ENCODE results near the gene SGIP1.

- TF ChIP-seq CTCF (conservative IDR thresholded peaks at IDR 0.05; ENCODE audit: low read depth in 2 of 2) (no peak), ETS1 (IDR thresholded peaks at IDR 0.05) (no peak), NANOG (IDR thresholded peaks at IDR 0.05; ENCODE audit: borderline replicate concordance) (no peak), EZH2phosphoT487 (IDR thresholded peaks at IDR 0.05; ENCODE audit: unreplicated experiment) (no peak), EZH2 (IDR thresholded peaks at IDR 0.05; ENCODE audit: low read depth, unreplicated experiment) (no peak), ZNF114 (CRISPR knock-in tag; IDR thresholded peaks at IDR 0.05) (no peak), POLR2AphosphoS5 (IDR thresholded peaks at IDR 0.05; ENCODE audit: low read depth) (no peak)
- TF ChIP-seq, protein P1, sequence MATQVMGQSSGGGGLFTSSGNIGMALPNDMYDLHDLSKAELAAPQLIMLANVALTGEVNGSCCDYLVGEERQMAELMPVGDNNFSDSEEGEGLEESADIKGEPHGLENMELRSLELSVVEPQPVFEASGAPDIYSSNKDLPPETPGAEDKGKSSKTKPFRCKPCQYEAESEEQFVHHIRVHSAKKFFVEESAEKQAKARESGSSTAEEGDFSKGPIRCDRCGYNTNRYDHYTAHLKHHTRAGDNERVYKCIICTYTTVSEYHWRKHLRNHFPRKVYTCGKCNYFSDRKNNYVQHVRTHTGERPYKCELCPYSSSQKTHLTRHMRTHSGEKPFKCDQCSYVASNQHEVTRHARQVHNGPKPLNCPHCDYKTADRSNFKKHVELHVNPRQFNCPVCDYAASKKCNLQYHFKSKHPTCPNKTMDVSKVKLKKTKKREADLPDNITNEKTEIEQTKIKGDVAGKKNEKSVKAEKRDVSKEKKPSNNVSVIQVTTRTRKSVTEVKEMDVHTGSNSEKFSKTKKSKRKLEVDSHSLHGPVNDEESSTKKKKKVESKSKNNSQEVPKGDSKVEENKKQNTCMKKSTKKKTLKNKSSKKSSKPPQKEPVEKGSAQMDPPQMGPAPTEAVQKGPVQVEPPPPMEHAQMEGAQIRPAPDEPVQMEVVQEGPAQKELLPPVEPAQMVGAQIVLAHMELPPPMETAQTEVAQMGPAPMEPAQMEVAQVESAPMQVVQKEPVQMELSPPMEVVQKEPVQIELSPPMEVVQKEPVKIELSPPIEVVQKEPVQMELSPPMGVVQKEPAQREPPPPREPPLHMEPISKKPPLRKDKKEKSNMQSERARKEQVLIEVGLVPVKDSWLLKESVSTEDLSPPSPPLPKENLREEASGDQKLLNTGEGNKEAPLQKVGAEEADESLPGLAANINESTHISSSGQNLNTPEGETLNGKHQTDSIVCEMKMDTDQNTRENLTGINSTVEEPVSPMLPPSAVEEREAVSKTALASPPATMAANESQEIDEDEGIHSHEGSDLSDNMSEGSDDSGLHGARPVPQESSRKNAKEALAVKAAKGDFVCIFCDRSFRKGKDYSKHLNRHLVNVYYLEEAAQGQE (IDR thresholded peaks at IDR 0.05; ENCODE audit: unreplicated experiment), result no peak
Observed at GRCh38 chr1:66723985-66724384, 190.0 kb downstream of the SGIP1 start.

Measured in GM23338 (cell line).